ENCODE measurements around the gene PLEKHA6. TPM values are rescaled to one million over a fixed set of nuclear protein-coding genes. Genes with fewer than 3 reads are reported as not detected.

Gene PLEKHA6
- total RNA-seq, 1 donor from 2014 or later: 1.0 TPM

DNA sequence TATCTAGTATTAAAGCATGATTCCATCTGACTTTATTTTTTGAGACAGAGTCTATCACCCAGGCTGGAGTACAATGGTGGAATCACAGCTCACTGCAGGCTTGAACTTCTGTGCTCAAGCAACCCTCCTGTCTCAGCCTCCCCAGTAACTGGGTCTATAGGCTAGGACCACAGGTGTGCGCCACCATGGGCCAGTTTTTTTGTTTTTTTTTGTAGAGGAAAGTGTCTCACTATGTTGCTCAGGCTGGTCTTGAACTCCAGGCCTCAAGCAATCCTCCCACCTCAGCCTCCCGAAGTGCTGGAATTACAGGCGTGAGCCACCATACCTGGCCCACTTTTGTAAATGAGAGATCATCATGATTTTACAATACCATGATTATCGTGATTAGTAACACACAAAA lies 42.7 kb upstream of the PLEKHA6 start:
- Histone ChIP-seq H3K4me3 (ENCODE audit: low read length in 3 of 3) (no peak overlapping the region), H3K36me3 (ENCODE audit: control insufficient read depth in 3 of 3, insufficient read depth in 3 of 3, low read length in 3 of 3) (peaks cover 7 to 31% (median 28%) of the 10 kb centered on the region in 3 donors), H3K27me3 (ENCODE audit: control insufficient read depth in 3 of 3, insufficient read depth in 3 of 3, low read length in 3 of 3) (no peaks in the 10 kb centered on the region), H3K27ac (ENCODE audit: low read depth, low read length) (no peak overlapping the region), H3K9ac (ENCODE audit: low read depth in 1 of 3, low read length in 3 of 3) (no peak overlapping the region), H3K9me3 (ENCODE audit: control insufficient read depth in 3 of 3, low read length in 3 of 3) (no peaks in the 10 kb centered on the region), H3K4me1 (ENCODE audit: control insufficient read depth in 3 of 3, insufficient read depth in 3 of 3, low read length in 3 of 3) (peaks cover 6 to 12% (median 8%) of the 10 kb centered on the region in 3 donors)

- Histone ChIP-seq H3K9me3 (ENCODE audit: control insufficient read depth in 3 of 3, low read length in 3 of 3) (no peaks in the 10 kb centered on the region), H3K27ac (ENCODE audit: low read depth, low read length) (no peak overlapping the region), H3K36me3 (ENCODE audit: control insufficient read depth in 3 of 3, insufficient read depth in 3 of 3, low read length in 3 of 3) (peaks cover 7 to 31% (median 28%) of the 10 kb centered on the region in 3 donors), H3K9ac (ENCODE audit: low read depth in 1 of 3, low read length in 3 of 3) (no peak overlapping the region), H3K4me3 (ENCODE audit: low read length in 3 of 3) (no peak overlapping the region), H3K27me3 (ENCODE audit: control insufficient read depth in 3 of 3, insufficient read depth in 3 of 3, low read length in 3 of 3) (no peaks in the 10 kb centered on the region), H3K4me1 (ENCODE audit: control insufficient read depth in 3 of 3, insufficient read depth in 3 of 3, low read length in 3 of 3) (peaks cover 6 to 11% (median 7%) of the 10 kb centered on the region in 3 donors)
Observed at GRCh38 chr1:204401730-204402129, 42.0 kb upstream of the PLEKHA6 start.

DNA sequence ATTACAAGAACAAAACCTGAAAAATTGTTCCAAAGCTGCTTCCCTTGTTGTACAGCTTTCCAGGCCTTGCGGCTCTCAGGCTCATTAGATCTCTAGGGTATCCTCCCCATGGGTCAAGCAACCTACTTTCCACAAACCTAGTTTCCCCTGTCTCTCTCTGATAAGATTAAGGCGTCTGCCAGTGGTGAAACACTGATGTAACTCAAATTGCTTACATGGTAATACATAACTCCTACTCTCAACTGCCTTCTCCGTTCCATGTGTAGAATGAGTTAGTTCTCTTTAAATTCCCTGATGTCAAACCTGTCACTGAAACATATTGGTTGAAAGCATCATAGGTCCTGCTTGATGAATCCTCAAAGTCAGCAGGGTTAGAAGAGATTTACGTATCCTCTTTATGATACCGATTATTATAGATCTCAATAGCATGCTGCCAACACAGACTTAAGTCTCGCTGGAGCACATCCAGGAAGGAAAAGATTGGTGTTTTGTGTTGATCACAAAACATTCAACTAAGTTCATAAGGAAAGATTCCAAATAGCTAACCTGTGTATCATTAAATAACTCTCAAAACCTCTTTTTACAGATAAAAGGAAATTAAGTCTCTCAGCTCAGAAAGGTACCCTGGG lies 41.3 kb upstream of the PLEKHA6 start:
- Histone ChIP-seq H3K4me1 (ENCODE audit: control insufficient read depth in 3 of 3, insufficient read depth in 3 of 3, low read length in 3 of 3) (peaks cover 2 to 5% (median 4%) of the 10 kb centered on the region in 3 donors), H3K9ac (ENCODE audit: low read depth in 1 of 3, low read length in 3 of 3) (no peak overlapping the region), H3K27me3 (ENCODE audit: control insufficient read depth in 3 of 3, insufficient read depth in 3 of 3, low read length in 3 of 3) (no peaks in the 10 kb centered on the region), H3K4me3 (ENCODE audit: low read length in 3 of 3) (no peak overlapping the region), H3K27ac (ENCODE audit: low read depth, low read length) (no peak overlapping the region), H3K9me3 (ENCODE audit: control insufficient read depth in 3 of 3, low read length in 3 of 3) (no peaks in the 10 kb centered on the region), H3K36me3 (ENCODE audit: control insufficient read depth in 3 of 3, insufficient read depth in 3 of 3, low read length in 3 of 3) (peaks cover 7 to 31% (median 28%) of the 10 kb centered on the region in 3 donors)

GRCh38 chr1:204398197-204399125 lies 38.7 kb upstream of the PLEKHA6 start:
- Histone ChIP-seq H3K9ac (ENCODE audit: low read depth in 1 of 3, low read length in 3 of 3) (no peak overlapping the region), H3K9me3 (ENCODE audit: control insufficient read depth in 3 of 3, low read length in 3 of 3) (no peaks in the 10 kb centered on the region), H3K4me1 (ENCODE audit: control insufficient read depth in 3 of 3, insufficient read depth in 3 of 3, low read length in 3 of 3) (peaks cover 0 to 2% (median 0%) of the 10 kb centered on the region in 3 donors), H3K4me3 (ENCODE audit: low read length in 3 of 3) (no peak overlapping the region), H3K36me3 (ENCODE audit: control insufficient read depth in 3 of 3, insufficient read depth in 3 of 3, low read length in 3 of 3) (peaks cover 6 to 16% (median 13%) of the 10 kb centered on the region in 3 donors), H3K27me3 (ENCODE audit: control insufficient read depth in 3 of 3, insufficient read depth in 3 of 3, low read length in 3 of 3) (no peaks in the 10 kb centered on the region), H3K27ac (ENCODE audit: low read depth, low read length) (no peak overlapping the region)

DNA sequence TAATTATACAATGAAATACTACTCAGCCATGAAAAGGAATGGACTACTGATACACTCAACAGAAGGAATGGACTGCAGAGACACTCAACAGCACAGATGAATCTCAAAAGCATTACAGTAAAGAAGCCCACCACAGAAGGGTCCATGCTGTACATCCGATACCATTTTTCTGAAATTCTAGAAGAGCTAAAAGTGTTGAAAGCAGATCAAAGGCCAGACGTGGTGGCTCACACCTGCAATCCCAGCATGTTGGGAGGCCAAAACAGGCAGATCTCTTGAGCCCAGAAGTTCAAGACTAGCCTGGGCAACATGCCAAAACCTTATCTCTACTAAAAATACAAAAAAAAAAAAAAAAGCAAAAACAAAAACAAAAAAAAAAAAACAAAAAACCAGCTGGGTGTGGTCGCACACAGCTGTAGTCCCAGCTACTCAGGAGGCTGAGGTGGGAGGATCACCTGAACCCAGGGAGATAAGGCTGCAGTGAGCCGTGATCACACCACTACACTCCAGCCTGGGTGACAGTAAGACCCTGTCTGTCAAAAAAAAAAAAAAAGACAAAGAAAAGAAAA lies 36.4 kb upstream of the PLEKHA6 start:
- Histone ChIP-seq H3K9me3 (ENCODE audit: control insufficient read depth in 3 of 3, low read length in 3 of 3) (no peaks in the 10 kb centered on the region), H3K4me3 (ENCODE audit: low read length in 3 of 3) (no peak overlapping the region), H3K4me1 (ENCODE audit: control insufficient read depth in 3 of 3, insufficient read depth in 3 of 3, low read length in 3 of 3) (peaks cover 0 to 2% (median 0%) of the 10 kb centered on the region in 3 donors), H3K27me3 (ENCODE audit: control insufficient read depth in 3 of 3, insufficient read depth in 3 of 3, low read length in 3 of 3) (no peaks in the 10 kb centered on the region), H3K36me3 (ENCODE audit: control insufficient read depth in 3 of 3, insufficient read depth in 3 of 3, low read length in 3 of 3) (peaks cover 6 to 13% (median 13%) of the 10 kb centered on the region in 3 donors), H3K9ac (ENCODE audit: low read depth in 1 of 3, low read length in 3 of 3) (no peak overlapping the region), H3K27ac (ENCODE audit: low read depth, low read length) (no peak overlapping the region)

DNA sequence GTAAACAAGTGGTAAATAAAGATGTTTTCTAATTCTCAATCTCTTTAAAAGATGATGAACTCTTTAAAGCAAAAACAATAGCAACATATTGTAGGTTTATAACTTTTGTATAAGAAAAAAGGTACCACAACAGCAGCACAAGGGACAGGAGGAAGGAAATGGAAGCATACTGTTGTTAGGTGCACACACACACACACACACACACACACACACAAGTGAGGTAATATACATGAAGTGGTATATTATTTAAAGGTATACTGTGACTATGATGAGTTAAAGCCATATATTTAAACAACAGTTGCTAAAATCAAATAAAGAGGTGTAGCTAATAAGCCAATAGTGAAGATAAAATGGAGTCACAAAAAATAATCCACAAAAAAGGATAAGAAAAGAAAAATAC lies 31.9 kb upstream of the PLEKHA6 start:
- Histone ChIP-seq H3K4me1 (ENCODE audit: control insufficient read depth in 3 of 3, insufficient read depth in 3 of 3, low read length in 3 of 3) (no peaks in the 10 kb centered on the region), H3K9ac (ENCODE audit: low read depth in 1 of 3, low read length in 3 of 3) (no peak overlapping the region), H3K9me3 (ENCODE audit: control insufficient read depth in 3 of 3, low read length in 3 of 3) (no peaks in the 10 kb centered on the region), H3K27ac (ENCODE audit: low read depth, low read length) (no peak overlapping the region), H3K36me3 (ENCODE audit: control insufficient read depth in 3 of 3, insufficient read depth in 3 of 3, low read length in 3 of 3) (no peaks in the 10 kb centered on the region), H3K4me3 (ENCODE audit: low read length in 3 of 3) (no peak overlapping the region), H3K27me3 (ENCODE audit: control insufficient read depth in 3 of 3, insufficient read depth in 3 of 3, low read length in 3 of 3) (no peaks in the 10 kb centered on the region)

- H3K9ac ChIP-seq (ENCODE audit: low read depth in 1 of 3, low read length in 3 of 3): no peak overlapping the region
- no peak overlapping the region for H3K27ac ChIP-seq (ENCODE audit: low read depth, low read length)
- no peaks in the 10 kb centered on the region for H3K4me1 ChIP-seq (ENCODE audit: control insufficient read depth in 3 of 3, insufficient read depth in 3 of 3, low read length in 3 of 3)
- no peaks in the 10 kb centered on the region for H3K36me3 ChIP-seq (ENCODE audit: control insufficient read depth in 3 of 3, insufficient read depth in 3 of 3, low read length in 3 of 3)
- H3K4me3 ChIP-seq (ENCODE audit: low read length in 3 of 3): no peak overlapping the region
- H3K27me3 ChIP-seq (ENCODE audit: control insufficient read depth in 3 of 3, insufficient read depth in 3 of 3, low read length in 3 of 3): no peaks in the 10 kb centered on the region
- no peaks in the 10 kb centered on the region for H3K9me3 ChIP-seq (ENCODE audit: control insufficient read depth in 3 of 3, low read length in 3 of 3)
Observed at GRCh38 chr1:204390751-204391466, 31.2 kb upstream of the PLEKHA6 start.

GRCh38 chr1:204385727-204386126 lies 26.0 kb upstream of the PLEKHA6 start:
- Histone ChIP-seq H3K27me3 (ENCODE audit: control insufficient read depth in 3 of 3, insufficient read depth in 3 of 3, low read length in 3 of 3) (no peaks in the 10 kb centered on the region), H3K9ac (ENCODE audit: low read depth in 1 of 3, low read length in 3 of 3) (no peak overlapping the region), H3K4me3 (ENCODE audit: low read length in 3 of 3) (no peak overlapping the region), H3K9me3 (ENCODE audit: control insufficient read depth in 3 of 3, low read length in 3 of 3) (no peaks in the 10 kb centered on the region), H3K36me3 (ENCODE audit: control insufficient read depth in 3 of 3, insufficient read depth in 3 of 3, low read length in 3 of 3) (no peaks in the 10 kb centered on the region), H3K27ac (ENCODE audit: low read depth, low read length) (no peak overlapping the region), H3K4me1 (ENCODE audit: control insufficient read depth in 3 of 3, insufficient read depth in 3 of 3, low read length in 3 of 3) (no peaks in the 10 kb centered on the region)

- Histone ChIP-seq H3K9me3 (ENCODE audit: control insufficient read depth in 3 of 3, low read length in 3 of 3) (no peaks in the 10 kb centered on the region), H3K27me3 (ENCODE audit: control insufficient read depth in 3 of 3, insufficient read depth in 3 of 3, low read length in 3 of 3) (no peaks in the 10 kb centered on the region), H3K27ac (ENCODE audit: low read depth, low read length) (no peak overlapping the region), H3K4me3 (ENCODE audit: low read length in 3 of 3) (no peak overlapping the region), H3K36me3 (ENCODE audit: control insufficient read depth in 3 of 3, insufficient read depth in 3 of 3, low read length in 3 of 3) (no peaks in the 10 kb centered on the region), H3K9ac (ENCODE audit: low read depth in 1 of 3, low read length in 3 of 3) (no peak overlapping the region), H3K4me1 (ENCODE audit: control insufficient read depth in 3 of 3, insufficient read depth in 3 of 3, low read length in 3 of 3) (no peaks in the 10 kb centered on the region)
Observed at GRCh38 chr1:204384636-204385352, 25.1 kb upstream of the PLEKHA6 start.
